Neutrophil (primary cell): Measurements from ENCODE around the gene ROR2.
"Not testable (repeated sequence)": the region's sequence is repeated elsewhere in the genome, so short reads cannot be mapped to it uniquely, and the experiment has no call there.

Experiments
- H3K27ac ChIP-seq: fragments of 200-600 bp; sonication (generic); 2 replicates; pipeline ENCODE4 v1.5.1; 2016; ENCODE audit warnings: mild to moderate bottlenecking, moderate library complexity
- H3K27me3 ChIP-seq: fragments of 200-600 bp; sonication (generic); 2 replicates; pipeline ENCODE4 v1.6.0; 2016; ENCODE audit warnings: mild to moderate bottlenecking
- H3K36me3 ChIP-seq: fragments of 200-600 bp; sonication (generic); 2 replicates; pipeline ENCODE4 v1.5.1; 2017
- H3K4me1 ChIP-seq, 2 experiments: fragments of 200-600 bp in 1 of 2; sonication (generic) in 1 of 2; 1 replicate in 1 of 2; 2 replicates in 1 of 2; pipeline versions ENCODE4 v1.5.1 to v1.6.1; 2013 to 2016; ENCODE audit warnings: low read depth in 1 of 2, low read length in 1 of 2, mild to moderate bottlenecking in 1 of 2, moderate library complexity in 1 of 2; ENCODE audit not compliant: control insufficient read depth in 1 of 2, insufficient read depth in 1 of 2
- H3K4me3 ChIP-seq, 2 experiments: fragments of 200-600 bp in 1 of 2; sonication (generic) in 1 of 2; 1 replicate in 1 of 2; 2 replicates in 1 of 2; pipeline ENCODE4 v1.5.1; 2013 to 2016; ENCODE audit warnings: low read depth in 1 of 2, low read length in 1 of 2, mild to moderate bottlenecking in 1 of 2, moderate library complexity in 1 of 2
- H3K9me3 ChIP-seq: fragments of 200-600 bp; sonication (generic); 2 replicates; pipeline ENCODE4 v1.5.1; 2016
- TF ChIP-seq, protein P1 (sequence below): fragments of 200-600 bp; sonication (generic); IDR thresholded peaks from 2 replicates; pipeline ENCODE4 v1.5.1; 2016; ENCODE audit warnings: antibody characterized with exemption

Gene ROR2

GRCh38 chr9:91914404-91914803, 35.6 kb downstream of the ROR2 start:
- no peak overlapping the region for H3K27ac ChIP-seq
- no peaks in the 10 kb centered on the region for H3K4me1 ChIP-seq
- no peaks in the 10 kb centered on the region for H3K9me3 ChIP-seq
- no peak overlapping the region for H3K4me3 ChIP-seq
- H3K36me3 ChIP-seq, result no peaks in the 10 kb centered on the region
- H3K27me3 ChIP-seq, result peaks cover 19% of the 10 kb centered on the region
- TF ChIP-seq, protein P1, sequence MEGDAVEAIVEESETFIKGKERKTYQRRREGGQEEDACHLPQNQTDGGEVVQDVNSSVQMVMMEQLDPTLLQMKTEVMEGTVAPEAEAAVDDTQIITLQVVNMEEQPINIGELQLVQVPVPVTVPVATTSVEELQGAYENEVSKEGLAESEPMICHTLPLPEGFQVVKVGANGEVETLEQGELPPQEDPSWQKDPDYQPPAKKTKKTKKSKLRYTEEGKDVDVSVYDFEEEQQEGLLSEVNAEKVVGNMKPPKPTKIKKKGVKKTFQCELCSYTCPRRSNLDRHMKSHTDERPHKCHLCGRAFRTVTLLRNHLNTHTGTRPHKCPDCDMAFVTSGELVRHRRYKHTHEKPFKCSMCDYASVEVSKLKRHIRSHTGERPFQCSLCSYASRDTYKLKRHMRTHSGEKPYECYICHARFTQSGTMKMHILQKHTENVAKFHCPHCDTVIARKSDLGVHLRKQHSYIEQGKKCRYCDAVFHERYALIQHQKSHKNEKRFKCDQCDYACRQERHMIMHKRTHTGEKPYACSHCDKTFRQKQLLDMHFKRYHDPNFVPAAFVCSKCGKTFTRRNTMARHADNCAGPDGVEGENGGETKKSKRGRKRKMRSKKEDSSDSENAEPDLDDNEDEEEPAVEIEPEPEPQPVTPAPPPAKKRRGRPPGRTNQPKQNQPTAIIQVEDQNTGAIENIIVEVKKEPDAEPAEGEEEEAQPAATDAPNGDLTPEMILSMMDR, result no peak

- no peaks in the 10 kb centered on the region for H3K4me1 ChIP-seq
- H3K36me3 ChIP-seq, result no peaks in the 10 kb centered on the region
- H3K27ac ChIP-seq, result no peak overlapping the region
- TF ChIP-seq, protein P1, result no peak
- no peaks in the 10 kb centered on the region for H3K9me3 ChIP-seq
- H3K27me3 ChIP-seq, result peaks cover 17% of the 10 kb centered on the region
- H3K4me3 ChIP-seq, result no peak overlapping the region
Measured at GRCh38 chr9:91913986-91914385, 36.0 kb downstream of the ROR2 start.

DNA sequence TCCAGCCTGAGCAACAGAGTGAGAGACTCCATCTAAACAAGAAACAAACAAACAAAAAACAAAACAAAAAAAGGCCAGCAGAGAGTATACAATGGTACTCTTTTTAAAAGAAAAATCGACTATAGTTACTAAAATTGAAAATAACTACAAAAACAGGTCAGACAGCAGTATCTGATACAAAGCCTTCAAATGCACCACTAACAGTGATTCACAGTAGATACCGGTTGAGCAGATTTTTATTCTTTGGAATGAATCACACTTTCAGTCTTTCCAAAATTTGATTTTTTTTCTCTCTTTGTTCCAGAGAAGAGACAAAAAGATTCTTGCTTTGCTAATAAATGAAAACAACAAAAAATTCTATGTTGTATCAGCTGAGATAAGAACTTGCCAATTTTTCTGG, 36.9 kb downstream of the ROR2 start:
- H3K4me1 ChIP-seq, result no peaks in the 10 kb centered on the region
- TF ChIP-seq, protein P1, result no peak

DNA sequence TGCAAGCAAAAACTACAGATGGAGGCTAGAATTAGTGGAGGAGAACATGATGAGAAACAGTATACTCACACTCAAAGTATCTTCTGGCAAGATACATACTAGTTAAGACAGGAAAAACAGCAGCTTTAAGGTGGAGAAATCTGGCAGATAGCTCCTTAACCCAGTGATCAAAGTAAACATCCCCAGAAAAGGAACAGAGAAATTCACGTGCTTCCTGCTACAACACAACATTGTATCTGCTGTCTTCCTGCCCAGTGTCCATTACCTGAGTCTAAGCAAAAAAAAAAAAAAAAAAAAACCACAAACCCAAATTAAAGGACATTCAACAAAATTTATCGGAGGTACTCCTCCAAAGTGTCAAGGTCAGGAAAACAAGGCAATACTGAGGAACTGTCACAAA, 38.4 kb downstream of the ROR2 start:
- Histone ChIP-seq H3K27me3 (peaks cover 23% of the 10 kb centered on the region), H3K27ac (no peak overlapping the region), H3K36me3 (no peaks in the 10 kb centered on the region), H3K9me3 (no peaks in the 10 kb centered on the region), H3K4me3 (no peak overlapping the region), H3K4me1 (peaks cover 0 to 1% of the 10 kb centered on the region in 2 experiments)
- TF ChIP-seq, protein P1, result no peak

More for the DNA sequence above, 36.9 kb downstream of the ROR2 start:
- Histone ChIP-seq H3K27ac (no peak overlapping the region), H3K4me3 (no peak overlapping the region), H3K9me3 (no peaks in the 10 kb centered on the region), H3K36me3 (no peaks in the 10 kb centered on the region), H3K27me3 (peaks cover 15% of the 10 kb centered on the region)

DNA sequence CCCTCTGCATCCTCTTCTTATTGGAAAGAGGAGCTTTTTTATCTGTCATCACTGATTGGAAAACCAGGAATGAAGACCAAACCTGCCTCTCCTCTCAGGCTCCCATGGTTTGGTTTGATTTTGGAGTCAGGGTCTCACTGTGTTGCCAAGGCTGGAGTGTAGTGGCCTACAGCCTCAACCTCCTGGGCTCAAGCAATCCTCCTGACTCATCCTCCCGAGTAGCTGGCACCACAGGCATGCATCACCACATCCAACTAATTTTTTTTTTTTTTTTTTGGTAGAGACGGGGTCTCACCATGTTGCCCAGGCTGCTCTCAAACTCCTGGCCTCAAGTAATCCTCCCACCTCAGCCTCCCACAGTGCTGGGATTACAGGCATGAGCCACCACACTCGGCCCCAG, 40.8 kb downstream of the ROR2 start:
- not testable (repeated sequence) for H3K9me3 ChIP-seq, H3K27ac ChIP-seq, H3K4me1 ChIP-seq, H3K36me3 ChIP-seq, H3K4me3 ChIP-seq
- H3K27me3 ChIP-seq, result peaks cover 25% of the 10 kb centered on the region

DNA sequence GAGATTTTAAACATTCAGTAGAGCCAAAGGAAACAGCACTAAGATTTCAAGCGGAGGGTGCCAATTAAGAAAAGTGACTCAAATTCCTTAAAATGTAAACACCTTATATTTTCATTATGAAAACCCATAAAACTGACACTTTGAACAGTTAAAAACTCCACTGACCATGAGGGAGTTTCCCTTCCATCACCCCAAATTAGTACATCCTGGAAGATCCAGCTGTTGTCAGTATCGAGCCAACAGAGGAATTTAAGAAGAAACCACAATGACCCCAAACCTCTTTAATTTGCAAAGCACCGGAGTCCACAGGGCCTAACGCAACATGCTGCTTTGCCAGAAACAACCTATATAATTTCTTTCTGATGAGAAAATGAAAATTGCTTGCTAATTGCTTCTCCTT, 41.3 kb downstream of the ROR2 start:
- TF ChIP-seq, protein P1, result no peak
- no peak overlapping the region for H3K4me3 ChIP-seq
- H3K27me3 ChIP-seq, result peaks cover 25% of the 10 kb centered on the region
- no peak overlapping the region for H3K27ac ChIP-seq
- peaks cover 6 to 10% of the 10 kb centered on the region in 2 experiments for H3K4me1 ChIP-seq
- no peaks in the 10 kb centered on the region for H3K9me3 ChIP-seq
- no peaks in the 10 kb centered on the region for H3K36me3 ChIP-seq
